HG03045 (cell line): ENCODE measurements around the gene SLC8B1.

Source experiments
- ATAC-seq: cut with Tn5 transposase; IDR thresholded peaks from one replicate; pipeline ENCODE4 v1.9.1; 2021; ENCODE audit warnings: mild to moderate bottlenecking, moderate library complexity; ENCODE audit not compliant: unreplicated experiment

Gene SLC8B1

GRCh38 chr12:113271853-113272561, 62.9 kb downstream of the SLC8B1 start:
- no peak for ATAC-seq

GRCh38 chr12:113271466-113271852, 63.5 kb downstream of the SLC8B1 start:
- no peak for ATAC-seq

DNA sequence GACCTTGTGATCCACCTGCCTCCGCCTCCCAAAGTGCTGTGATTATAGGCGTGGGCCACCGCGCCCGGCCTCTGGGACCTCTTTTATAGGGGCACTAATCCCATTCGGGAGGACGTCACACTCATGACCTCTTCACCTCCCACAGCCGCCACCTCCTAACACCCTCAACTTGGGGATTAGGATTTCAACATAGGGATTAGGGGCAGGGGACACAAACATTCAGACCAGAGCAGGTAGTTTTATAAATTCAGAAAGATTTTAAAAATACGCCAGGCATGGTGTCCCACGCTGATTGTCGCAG, 64.2 kb downstream of the SLC8B1 start:
- no peak for ATAC-seq

DNA sequence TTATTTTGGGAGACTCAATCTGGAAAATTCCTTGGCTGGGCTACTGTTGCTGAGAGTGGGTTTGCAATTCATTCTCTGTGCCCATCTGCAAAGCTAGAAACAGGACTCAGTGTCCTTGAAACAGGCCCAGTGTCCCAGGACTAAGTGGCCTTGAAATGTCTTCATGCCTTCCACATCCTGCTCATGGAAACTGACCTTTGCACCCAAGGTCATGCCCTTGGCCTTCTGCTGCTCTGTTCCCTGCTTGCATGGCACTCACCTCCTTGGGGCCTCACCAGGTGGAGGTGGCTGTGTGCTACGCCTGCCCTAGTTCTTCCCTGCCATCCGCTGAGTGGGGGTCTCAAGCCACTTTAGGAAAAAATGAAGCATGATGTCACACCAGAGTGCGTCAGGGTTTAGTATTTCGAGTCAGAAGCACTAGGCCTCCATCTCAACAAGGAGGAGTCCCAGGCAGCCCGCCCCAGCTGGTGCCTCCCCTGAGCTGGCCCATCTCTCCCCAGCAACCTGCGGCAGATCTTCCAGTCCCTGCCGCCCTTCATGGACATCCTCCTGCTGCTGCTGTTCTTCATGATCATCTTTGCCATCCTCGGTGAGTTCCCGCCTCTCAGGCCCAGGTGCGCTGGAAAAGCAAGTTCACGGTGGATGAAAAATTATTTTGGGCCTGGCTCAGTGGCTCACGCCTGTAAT, 65.5 kb downstream of the SLC8B1 start:
- ATAC-seq: no peak

GRCh38 chr12:113268621-113269020, 66.3 kb downstream of the SLC8B1 start:
- ATAC-seq: no peak

- ATAC-seq: no peak
Measured at GRCh38 chr12:113268136-113268535, 66.8 kb downstream of the SLC8B1 start.

DNA sequence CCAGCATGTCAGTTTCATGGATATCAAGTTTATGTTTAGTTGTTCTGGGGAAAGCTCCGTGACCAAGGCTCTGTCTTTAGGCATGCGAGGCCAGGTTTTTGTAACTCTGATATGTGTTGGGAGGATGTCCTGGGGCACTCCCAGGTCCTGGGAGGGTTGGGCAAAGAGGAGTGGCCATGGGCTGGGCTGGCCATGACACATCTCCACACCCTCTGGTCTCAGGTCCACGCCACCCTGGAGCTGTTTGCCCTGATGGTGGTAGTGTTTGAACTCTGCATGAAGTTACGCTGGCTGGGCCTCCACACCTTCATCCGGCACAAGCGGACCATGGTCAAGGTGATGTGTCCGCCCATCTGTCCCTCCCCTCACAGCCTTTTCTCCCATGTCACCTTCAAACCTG, 67.3 kb downstream of the SLC8B1 start:
- ATAC-seq: no peak

DNA sequence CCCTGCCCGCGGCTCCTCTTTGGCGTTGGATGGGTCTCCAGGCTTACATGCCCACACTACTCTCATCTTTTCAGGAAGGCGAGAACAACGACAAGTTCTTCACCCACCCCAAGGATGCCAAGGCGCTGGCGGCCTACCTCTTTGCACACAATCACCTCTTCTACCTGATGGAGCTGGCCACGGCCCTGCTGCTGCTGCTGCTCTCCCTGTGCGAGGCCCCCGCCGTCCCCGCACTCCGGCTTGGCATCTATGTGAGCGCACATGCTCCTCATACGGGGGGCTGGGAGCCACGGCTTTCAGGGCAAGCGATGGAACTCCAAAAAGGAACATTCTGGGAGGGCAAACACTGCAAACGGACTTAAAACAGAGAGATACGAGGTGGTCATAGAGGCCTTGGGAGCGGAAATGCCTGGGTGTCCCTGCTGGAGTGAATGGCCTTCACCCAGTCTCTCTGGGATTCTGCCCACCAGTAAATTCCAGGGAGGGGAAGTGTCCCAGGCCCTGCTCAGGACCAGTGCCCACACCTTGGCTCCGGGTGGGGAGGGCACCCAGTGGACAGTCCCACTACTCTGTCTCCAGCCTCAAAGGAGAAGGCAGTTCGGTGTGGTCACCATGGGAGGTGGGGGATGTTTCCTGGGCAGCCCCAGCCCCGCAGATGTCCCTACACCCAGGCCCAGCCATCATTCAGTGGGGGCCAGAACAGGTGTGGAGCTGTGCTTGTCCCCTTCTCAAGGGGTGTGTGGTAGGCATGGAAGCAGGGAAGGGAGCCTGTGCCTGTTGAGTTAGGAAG, 68.6 kb downstream of the SLC8B1 start:
- ATAC-seq: no peak

DNA sequence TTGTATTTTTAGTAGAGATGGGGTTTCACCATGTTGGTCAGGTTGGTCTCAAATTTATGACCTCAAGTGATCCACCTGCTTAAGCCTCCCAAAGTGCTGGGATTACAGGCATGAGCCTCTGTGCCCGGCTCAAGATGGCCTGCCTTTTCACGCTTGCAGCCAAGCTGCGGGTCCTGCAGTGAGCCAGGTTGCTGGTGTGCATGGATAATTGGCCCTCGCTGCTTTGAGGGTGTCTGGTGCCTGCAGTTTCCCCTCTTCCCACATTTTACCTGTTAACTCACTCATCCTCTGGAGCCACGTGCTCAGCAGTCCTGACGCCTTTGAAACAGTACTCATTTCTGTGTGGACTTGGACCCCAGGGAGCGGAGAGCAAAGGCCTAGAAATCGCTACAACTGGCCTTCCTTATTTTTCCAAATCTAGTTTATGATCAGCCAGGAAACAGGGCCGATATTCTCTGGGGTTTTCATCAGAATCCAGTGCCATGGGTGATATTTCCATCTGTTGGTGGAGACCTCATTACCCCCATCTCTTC, 71.4 kb downstream of the SLC8B1 start:
- ATAC-seq: no peak

- ATAC-seq: no peak
Measured at GRCh38 chr12:113262710-113263109, 72.2 kb downstream of the SLC8B1 start.

GRCh38 chr12:113261847-113262470, 73.0 kb downstream of the SLC8B1 start:
- no peak for ATAC-seq

- ATAC-seq: no peak
Measured at GRCh38 chr12:113260636-113261300, 74.1 kb downstream of the SLC8B1 start.

DNA sequence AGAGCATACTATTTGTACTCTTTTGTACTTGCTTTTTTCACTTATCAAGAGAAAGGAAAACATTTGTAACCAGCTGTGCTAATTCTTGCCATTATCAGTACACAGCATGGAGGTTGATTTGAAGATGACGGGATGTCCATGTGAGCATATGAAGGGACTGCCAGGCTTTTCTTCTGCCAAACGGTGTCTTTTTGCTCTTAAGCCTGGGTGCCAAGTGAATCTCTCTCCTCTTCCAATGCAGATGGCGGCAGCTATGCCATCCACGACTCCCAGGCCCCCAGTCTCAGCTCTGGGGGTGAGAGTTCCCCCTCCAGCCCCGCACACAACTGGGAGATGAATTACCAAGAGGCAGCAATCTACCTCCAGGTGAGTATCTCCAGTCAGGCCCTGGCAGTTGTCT, 74.8 kb downstream of the SLC8B1 start:
- ATAC-seq: no peak

DNA sequence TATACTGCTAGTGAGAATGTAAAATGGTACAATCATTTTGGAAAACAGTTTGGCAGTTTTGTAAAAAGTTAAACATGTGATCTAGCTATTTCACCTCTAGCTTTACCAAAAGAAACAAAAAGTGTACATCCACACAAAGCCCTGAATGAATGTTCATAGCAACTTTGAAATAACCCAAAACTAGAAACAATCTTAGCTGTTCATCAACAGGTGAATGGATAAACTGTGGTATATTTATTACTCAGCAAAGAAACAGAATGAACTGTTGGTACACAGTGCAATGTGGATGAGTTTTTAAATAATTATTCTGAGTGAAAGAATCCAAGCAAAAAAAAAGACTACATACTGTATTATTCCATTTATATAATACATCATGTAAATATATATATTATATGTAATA, 77.3 kb downstream of the SLC8B1 start:
- no peak for ATAC-seq

DNA sequence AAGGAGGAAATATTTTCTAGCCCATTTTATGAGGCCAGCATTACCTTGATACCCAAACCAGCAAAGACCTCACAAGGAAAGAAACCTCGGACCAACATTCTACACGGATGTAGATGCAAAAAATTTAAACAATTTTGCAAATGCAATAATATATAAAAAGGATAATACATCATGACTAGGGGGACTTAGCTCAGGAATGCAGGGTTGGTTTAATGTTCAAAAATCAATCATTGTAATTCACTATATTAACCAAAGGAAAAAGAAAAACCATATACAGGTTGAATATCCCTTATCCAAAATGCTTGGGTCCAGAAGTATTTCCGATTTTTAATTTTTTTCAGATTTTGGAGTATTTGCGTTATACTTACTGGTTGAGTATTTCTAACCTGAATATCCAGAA, 80.6 kb downstream of the SLC8B1 start:
- no peak for ATAC-seq

GRCh38 chr12:113253532-113254285, 81.2 kb downstream of the SLC8B1 start:
- no peak for ATAC-seq

GRCh38 chr12:113252494-113252893, 82.4 kb downstream of the SLC8B1 start:
- no peak for ATAC-seq

DNA sequence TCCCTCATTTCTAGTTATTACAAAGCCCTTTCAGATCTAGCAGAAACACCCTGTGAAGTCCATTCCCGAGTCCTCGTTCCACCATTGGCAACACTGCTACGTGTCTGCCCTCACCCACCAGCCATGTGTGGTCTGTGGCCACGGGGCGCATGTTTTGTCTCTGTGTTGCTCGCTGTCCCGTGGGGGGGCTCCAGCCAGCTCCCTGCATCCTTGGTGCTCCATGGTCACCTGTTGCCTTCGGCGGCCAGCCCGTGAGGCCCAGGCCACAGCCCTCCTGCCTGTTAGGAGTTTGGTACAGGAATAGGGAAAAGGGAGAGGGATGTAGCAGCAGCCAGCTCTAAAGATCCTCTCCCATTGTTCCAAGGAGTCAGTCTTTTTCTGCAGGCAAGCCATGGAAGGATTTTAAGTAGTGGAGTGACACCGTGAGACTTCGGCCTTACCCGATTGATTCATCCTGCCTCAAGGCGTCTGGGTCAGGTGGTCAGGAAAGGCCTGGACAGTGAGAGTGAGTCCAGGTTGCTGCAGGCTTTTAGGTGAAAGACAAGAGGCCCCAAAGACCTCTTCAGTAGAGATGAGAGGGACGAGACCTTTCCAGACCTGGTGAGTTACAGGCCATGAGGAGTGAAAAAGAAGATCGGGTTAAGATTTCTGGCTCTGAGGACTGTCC, 83.4 kb downstream of the SLC8B1 start:
- no peak for ATAC-seq

DNA sequence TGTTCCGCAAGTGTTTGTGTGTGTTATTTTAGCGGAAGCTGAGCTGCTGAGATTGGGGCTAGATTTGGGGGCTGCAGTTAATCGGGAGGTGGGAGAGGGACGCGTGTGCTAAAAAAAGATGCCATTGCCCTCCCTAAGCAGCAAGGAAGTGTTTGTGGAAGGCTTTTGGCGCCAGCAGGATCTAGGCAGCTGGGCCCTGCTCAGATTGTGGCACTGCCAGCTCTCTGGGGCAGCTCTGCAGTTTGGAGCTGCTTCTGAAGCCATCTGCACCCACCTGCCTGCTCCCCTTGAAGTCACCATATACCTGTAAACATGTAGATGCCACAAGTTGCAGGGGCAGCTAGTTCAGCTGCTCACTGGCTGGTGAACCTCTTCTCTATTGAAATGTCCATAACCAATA, 84.9 kb downstream of the SLC8B1 start:
- ATAC-seq: no peak

DNA sequence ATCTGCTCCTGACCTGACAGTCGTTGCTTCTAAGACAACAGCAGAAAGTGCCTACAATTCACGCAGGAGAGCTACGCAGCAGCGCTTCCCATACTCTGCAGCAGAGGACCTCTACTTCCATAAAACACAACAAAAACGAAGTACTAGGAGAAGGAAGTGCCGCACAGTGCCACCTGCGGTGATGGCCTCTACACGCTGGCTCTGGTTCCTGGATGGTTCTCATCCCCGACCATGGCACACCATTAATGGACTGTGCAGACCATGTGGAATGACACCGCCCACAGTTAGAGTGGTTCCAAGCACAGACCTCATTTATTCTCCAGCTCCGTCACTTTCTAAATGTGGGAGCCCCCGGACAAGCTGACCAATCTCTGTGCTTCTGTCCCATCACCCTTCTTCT, 85.4 kb downstream of the SLC8B1 start:
- no peak for ATAC-seq
